Right lobe of liver (tissue), 6 donors: Measurements from ENCODE around the gene LEF1. TPM values are rescaled to one million over a fixed set of nuclear protein-coding genes. Genes with fewer than 3 reads are reported as not detected.

ENCODE experiments used
- ATAC-seq, 4 donors: fragments of 200-7000 bp; cut with Tn5 transposase; one replicate each; pipeline ENCODE4 v1.9.1; 2020; ENCODE audit warnings: mild to moderate bottlenecking in 4 of 4, moderate library complexity in 4 of 4
- DNase-seq, 3 donors: peaks; one replicate each; pipeline ENCODE4 v3.0.0-alpha.2; 2020
- H3K27ac ChIP-seq, 3 donors: fragments of 200-600 bp; one replicate each; pipeline ENCODE4 v1.8.0; 2022
- H3K27me3 ChIP-seq, 2 donors: fragments of 200-600 bp; one replicate each; pipeline ENCODE4 v1.8.0; 2022
- H3K36me3 ChIP-seq, 4 donors: fragments of 200-600 bp; sonication (generic) in 1 of 4; one replicate each; pipeline versions ENCODE4 v1.5.1 to v1.8.0; 2017 to 2022; ENCODE audit warnings: control low read depth in 1 of 4
- H3K4me1 ChIP-seq, 4 donors: fragments of 200-600 bp; sonication (generic) in 1 of 4; one replicate each; pipeline versions ENCODE4 v1.5.1 to v1.8.0; 2017 to 2022; ENCODE audit warnings: control low read depth in 1 of 4
- H3K4me3 ChIP-seq, 3 donors: fragments of 200-600 bp; one replicate each; pipeline ENCODE4 v1.8.0; 2022
- H3K9me3 ChIP-seq, 4 donors: fragments of 200-600 bp; sonication (generic) in 1 of 4; one replicate each; pipeline versions ENCODE4 v1.5.1 to v1.8.0; 2017 to 2022; ENCODE audit warnings: control low read depth in 1 of 4
- POLR2A ChIP-seq: fragments of 450-650 bp; IDR thresholded peaks from one replicate; pipeline ENCODE4 v1.6.1; 2017; ENCODE audit warnings: antibody characterized with exemption, mild to moderate bottlenecking
- WGBS: methylation state at CpG from one replicate; pipeline ENCODE4 v1.1.6; 2018; ENCODE audit warnings: low coverage, low lambda C conversion rate; ENCODE audit not compliant: insufficient coverage; ENCODE audit errors: missing lambda C conversion rate; 5-methylcytosine and 5-hydroxymethylcytosine counted together
- intact Hi-C, 2 donors: fragments of 100-400 bp; cut with DNase I; formaldehyde crosslinking; loops; one replicate each; pipeline versions ENCODE4 v1.11.2 to v1.14.1; 2022
- total RNA-seq, 6 experiments: library from RNA; depleted of rRNA in 2 of 6; stranded (reverse); fragments of >200 nt in 2 of 6; fragmentation: NEBNext Ultra II Directional in 3 of 6; extraction: Animal tissue kit (Norgen Biotek cat#: 25700) in 3 of 6; gene quantifications; one replicate each; pipeline versions ENCODE4 v1.1.0 to v1.2.4, GENCODE V29; 2016 to 2023
- TF ChIP-seq, protein P1 (sequence below), 4 donors: fragments of 200-600 bp in 3 of 4; fragments of 450-650 bp in 1 of 4; IDR thresholded peaks; one replicate each; pipeline versions ENCODE4 v1.5.1 to v1.8.0; 2016 to 2022; ENCODE audit warnings: antibody characterized with exemption in 4 of 4, mild to moderate bottlenecking in 2 of 4
- donor health status: DM: no; HTN: yes; CAD: no.
- donor health status: DM: no; HTN: no; CAD: no.
- donor health status: DM: no; HTN: no; CAD: no.
- donor health status: DM: no; HTN: yes; CAD: no.
- donor health status: DM: no; HTN: yes; CAD: no.

The LEF1 gene
- total RNA-seq, 6 experiments from 2014 or later = 0.19 to 0.66 (median 0.42) TPM; not detected in 1

DNA sequence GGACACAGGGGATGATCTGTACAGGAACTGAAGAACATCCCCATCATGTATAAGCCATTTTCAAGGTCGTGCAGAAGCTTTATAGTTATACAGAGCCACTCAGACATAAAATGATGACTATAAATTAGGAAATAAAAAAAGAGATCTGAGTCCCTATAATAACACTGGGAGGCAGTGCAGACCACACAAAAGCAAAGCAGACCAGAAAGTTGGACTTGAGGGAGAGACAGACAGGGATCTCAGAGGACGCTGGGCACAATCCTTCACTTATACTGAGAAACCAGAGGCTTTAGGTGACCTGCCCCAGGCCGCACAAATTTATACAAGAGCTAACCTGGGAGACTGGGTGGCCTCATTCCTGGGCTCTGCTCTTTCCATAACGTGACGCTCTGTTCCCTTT is 108.6 kb downstream of the LEF1 start:
- TF ChIP-seq, protein P1, sequence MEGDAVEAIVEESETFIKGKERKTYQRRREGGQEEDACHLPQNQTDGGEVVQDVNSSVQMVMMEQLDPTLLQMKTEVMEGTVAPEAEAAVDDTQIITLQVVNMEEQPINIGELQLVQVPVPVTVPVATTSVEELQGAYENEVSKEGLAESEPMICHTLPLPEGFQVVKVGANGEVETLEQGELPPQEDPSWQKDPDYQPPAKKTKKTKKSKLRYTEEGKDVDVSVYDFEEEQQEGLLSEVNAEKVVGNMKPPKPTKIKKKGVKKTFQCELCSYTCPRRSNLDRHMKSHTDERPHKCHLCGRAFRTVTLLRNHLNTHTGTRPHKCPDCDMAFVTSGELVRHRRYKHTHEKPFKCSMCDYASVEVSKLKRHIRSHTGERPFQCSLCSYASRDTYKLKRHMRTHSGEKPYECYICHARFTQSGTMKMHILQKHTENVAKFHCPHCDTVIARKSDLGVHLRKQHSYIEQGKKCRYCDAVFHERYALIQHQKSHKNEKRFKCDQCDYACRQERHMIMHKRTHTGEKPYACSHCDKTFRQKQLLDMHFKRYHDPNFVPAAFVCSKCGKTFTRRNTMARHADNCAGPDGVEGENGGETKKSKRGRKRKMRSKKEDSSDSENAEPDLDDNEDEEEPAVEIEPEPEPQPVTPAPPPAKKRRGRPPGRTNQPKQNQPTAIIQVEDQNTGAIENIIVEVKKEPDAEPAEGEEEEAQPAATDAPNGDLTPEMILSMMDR (IDR thresholded peaks at IDR 0.05) = peak; percentile 20 to 42 (median 27)
- TF ChIP-seq POLR2A = no peak
- H3K27me3 ChIP-seq = peaks cover 0 to 7% of the 10 kb centered on the region in 2 donors
- no peaks in the 10 kb centered on the region for H3K9me3 ChIP-seq
- intact Hi-C loops = no loop called here
- DNase-seq = no peak
- 27% methylated on average over 4 of the region's 5 CpGs for WGBS
- no peaks in the 10 kb centered on the region for H3K4me1 ChIP-seq
- H3K4me3 ChIP-seq = no peak overlapping the region
- H3K36me3 ChIP-seq = no peaks in the 10 kb centered on the region
- ATAC-seq = peak; percentile 49 to 82 (median 57)
- no peak overlapping the region for H3K27ac ChIP-seq

DNA sequence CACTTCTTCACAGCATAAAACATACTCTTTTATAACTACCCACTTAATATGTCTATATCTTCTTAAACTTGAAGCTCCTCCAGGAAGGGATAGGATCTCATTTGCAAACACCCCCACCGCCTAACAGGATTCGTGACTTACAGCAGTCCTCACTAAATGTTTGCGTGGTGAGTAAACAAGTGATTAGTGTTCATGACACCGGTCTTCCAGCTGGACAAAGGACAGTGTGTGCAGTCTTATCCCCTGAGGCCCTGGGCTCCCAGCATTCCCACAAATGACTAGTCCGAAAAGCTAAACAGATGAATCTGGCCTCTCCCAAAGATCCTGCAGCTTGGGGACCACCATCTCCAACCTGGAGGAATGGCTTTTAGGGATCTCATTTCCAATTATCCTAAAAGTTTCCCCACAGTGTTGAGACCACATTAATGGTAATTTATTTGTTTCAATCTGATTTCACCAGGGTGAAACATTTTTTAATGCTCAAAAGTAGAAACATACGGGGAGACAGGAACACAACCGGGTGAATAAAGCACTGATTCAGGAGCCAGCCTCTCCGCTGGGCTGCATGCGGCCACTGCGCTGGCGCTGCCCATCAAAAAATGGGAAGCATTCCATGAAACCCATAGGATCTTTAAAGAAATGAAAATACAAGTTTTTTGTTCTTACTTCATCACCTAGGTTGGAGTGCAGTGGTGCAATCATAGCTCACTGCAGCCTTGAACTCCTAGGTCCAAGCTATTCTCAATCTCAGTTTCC is 109.9 kb downstream of the LEF1 start:
- Histone ChIP-seq H3K27ac (no peak overlapping the region), H3K36me3 (no peaks in the 10 kb centered on the region), H3K4me3 (no peak overlapping the region), H3K27me3 (peaks cover 0 to 7% of the 10 kb centered on the region in 2 donors), H3K4me1 (no peaks in the 10 kb centered on the region), H3K9me3 (no peaks in the 10 kb centered on the region)
- 70% methylated on average over 11 of the region's 11 CpGs for WGBS
- no peak for DNase-seq
- TF ChIP-seq POLR2A = no peak
- TF ChIP-seq, protein P1 (IDR thresholded peaks at IDR 0.05) = no peak
- peak in 1 of 4 donors; percentile 25 for ATAC-seq
- intact Hi-C loops = no loop called here

DNA sequence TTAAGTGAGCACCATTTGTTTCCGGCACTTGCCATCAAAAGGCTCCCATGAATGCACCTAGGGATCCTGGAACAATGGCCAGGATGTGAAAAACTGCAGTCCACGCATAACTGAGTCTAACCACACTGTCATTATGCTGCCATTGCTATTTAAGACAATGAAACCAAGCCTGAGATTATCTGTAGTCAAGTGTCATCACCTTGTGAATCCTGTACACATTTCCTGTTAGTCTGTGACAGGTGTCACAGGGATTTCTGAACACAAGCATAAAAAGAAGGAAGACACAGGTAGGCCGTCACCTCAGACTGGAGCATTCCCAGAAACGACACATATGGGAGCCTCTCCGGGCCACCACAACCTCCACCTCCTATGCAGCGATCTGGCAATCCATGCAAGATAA is 112.3 kb downstream of the LEF1 start:
- Histone ChIP-seq H3K27me3 (no peaks in the 10 kb centered on the region), H3K27ac (no peak overlapping the region), H3K36me3 (no peaks in the 10 kb centered on the region), H3K4me1 (no peaks in the 10 kb centered on the region), H3K9me3 (no peaks in the 10 kb centered on the region), H3K4me3 (no peak overlapping the region)
- 53% methylated on average over 4 of the region's 6 CpGs for WGBS
- intact Hi-C loops = no loop called here
- TF ChIP-seq, protein P1 (IDR thresholded peaks at IDR 0.05) = no peak
- TF ChIP-seq POLR2A = no peak
- ATAC-seq = no peak
- no peak for DNase-seq

DNA sequence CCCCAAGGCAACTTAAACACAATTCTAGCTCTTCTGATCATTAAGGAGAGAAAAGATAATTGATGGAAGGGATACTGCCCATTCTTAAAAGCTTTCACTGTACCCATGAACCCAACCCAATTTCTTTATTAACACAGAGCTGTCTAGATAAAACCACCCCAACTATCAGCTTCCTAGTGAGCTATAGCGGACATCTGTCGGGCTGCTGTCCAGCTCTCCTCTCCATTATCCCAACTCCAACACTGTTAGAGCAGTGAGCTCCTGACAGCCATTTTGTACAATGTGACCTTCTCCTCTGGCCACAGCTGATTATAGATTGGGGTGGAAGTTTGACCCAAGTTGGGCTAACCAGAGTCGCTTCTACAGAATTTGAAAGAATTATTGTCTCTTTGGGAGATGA is 112.9 kb downstream of the LEF1 start:
- DNase-seq (no peak), ATAC-seq (no peak)
- Histone ChIP-seq H3K4me1 (no peaks in the 10 kb centered on the region), H3K27ac (no peak overlapping the region), H3K4me3 (no peak overlapping the region), H3K36me3 (no peaks in the 10 kb centered on the region), H3K9me3 (no peaks in the 10 kb centered on the region), H3K27me3 (no peaks in the 10 kb centered on the region)
- intact Hi-C loops = no loop called here
- no peak for TF ChIP-seq POLR2A
- TF ChIP-seq, protein P1 (IDR thresholded peaks at IDR 0.05) = no peak
- 88% methylated on average over 3 of the region's 3 CpGs for WGBS
